ENCODE data around the gene AGTPBP1. TPM values are rescaled to one million over a fixed set of nuclear protein-coding genes. Genes with fewer than 3 reads are reported as not detected.

AGTPBP1 gene
- total and polyA plus RNA-seq, 2 of the 8 experiments (the other 6 are each of a cell fraction or from before 2014, with no cell fraction given) = 13.4 to 65.2 TPM

DNA sequence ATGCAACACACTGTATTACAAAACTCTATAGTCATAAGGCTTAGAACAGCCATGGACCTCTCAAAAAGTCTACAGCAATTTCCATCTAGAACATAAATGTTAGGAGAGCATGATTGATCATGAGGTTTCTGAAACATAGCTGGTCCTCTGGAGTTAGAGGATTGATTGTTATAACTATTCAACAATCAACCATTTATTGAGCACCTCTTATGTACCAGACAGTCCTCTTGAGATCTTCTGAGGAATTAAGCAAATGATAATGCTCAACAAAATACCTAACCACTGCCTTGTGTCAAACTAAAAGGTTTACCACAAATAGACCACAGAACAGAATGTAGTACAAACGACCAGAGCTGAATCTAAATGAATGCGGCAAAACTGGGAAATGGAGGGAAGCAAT lies 3.4 kb upstream of the AGTPBP1 start (continued):
- TF ChIP-seq, protein P1, sequence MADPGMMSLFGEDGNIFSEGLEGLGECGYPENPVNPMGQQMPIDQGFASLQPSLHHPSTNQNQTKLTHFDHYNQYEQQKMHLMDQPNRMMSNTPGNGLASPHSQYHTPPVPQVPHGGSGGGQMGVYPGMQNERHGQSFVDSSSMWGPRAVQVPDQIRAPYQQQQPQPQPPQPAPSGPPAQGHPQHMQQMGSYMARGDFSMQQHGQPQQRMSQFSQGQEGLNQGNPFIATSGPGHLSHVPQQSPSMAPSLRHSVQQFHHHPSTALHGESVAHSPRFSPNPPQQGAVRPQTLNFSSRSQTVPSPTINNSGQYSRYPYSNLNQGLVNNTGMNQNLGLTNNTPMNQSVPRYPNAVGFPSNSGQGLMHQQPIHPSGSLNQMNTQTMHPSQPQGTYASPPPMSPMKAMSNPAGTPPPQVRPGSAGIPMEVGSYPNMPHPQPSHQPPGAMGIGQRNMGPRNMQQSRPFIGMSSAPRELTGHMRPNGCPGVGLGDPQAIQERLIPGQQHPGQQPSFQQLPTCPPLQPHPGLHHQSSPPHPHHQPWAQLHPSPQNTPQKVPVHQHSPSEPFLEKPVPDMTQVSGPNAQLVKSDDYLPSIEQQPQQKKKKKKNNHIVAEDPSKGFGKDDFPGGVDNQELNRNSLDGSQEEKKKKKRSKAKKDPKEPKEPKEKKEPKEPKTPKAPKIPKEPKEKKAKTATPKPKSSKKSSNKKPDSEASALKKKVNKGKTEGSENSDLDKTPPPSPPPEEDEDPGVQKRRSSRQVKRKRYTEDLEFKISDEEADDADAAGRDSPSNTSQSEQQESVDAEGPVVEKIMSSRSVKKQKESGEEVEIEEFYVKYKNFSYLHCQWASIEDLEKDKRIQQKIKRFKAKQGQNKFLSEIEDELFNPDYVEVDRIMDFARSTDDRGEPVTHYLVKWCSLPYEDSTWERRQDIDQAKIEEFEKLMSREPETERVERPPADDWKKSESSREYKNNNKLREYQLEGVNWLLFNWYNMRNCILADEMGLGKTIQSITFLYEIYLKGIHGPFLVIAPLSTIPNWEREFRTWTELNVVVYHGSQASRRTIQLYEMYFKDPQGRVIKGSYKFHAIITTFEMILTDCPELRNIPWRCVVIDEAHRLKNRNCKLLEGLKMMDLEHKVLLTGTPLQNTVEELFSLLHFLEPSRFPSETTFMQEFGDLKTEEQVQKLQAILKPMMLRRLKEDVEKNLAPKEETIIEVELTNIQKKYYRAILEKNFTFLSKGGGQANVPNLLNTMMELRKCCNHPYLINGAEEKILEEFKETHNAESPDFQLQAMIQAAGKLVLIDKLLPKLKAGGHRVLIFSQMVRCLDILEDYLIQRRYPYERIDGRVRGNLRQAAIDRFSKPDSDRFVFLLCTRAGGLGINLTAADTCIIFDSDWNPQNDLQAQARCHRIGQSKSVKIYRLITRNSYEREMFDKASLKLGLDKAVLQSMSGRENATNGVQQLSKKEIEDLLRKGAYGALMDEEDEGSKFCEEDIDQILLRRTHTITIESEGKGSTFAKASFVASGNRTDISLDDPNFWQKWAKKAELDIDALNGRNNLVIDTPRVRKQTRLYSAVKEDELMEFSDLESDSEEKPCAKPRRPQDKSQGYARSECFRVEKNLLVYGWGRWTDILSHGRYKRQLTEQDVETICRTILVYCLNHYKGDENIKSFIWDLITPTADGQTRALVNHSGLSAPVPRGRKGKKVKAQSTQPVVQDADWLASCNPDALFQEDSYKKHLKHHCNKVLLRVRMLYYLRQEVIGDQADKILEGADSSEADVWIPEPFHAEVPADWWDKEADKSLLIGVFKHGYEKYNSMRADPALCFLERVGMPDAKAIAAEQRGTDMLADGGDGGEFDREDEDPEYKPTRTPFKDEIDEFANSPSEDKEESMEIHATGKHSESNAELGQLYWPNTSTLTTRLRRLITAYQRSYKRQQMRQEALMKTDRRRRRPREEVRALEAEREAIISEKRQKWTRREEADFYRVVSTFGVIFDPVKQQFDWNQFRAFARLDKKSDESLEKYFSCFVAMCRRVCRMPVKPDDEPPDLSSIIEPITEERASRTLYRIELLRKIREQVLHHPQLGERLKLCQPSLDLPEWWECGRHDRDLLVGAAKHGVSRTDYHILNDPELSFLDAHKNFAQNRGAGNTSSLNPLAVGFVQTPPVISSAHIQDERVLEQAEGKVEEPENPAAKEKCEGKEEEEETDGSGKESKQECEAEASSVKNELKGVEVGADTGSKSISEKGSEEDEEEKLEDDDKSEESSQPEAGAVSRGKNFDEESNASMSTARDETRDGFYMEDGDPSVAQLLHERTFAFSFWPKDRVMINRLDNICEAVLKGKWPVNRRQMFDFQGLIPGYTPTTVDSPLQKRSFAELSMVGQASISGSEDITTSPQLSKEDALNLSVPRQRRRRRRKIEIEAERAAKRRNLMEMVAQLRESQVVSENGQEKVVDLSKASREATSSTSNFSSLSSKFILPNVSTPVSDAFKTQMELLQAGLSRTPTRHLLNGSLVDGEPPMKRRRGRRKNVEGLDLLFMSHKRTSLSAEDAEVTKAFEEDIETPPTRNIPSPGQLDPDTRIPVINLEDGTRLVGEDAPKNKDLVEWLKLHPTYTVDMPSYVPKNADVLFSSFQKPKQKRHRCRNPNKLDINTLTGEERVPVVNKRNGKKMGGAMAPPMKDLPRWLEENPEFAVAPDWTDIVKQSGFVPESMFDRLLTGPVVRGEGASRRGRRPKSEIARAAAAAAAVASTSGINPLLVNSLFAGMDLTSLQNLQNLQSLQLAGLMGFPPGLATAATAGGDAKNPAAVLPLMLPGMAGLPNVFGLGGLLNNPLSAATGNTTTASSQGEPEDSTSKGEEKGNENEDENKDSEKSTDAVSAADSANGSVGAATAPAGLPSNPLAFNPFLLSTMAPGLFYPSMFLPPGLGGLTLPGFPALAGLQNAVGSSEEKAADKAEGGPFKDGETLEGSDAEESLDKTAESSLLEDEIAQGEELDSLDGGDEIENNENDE (IDR thresholded peaks at IDR 0.05; ENCODE audit: insufficient replicate concordance, low read length) = no peak
- TF ChIP-seq USF2 (IDR thresholded peaks at IDR 0.05; ENCODE audit: low read length) = no peak
- no peak for TF ChIP-seq SAP30 (IDR thresholded peaks at IDR 0.05; ENCODE audit: insufficient read depth, insufficient replicate concordance, low read length)
- TF ChIP-seq EZH2 (IDR thresholded peaks at IDR 0.05; ENCODE audit: low read depth, low read length, severe bottlenecking) = no peak
- TF ChIP-seq ZNF274 (IDR thresholded peaks at IDR 0.05; ENCODE audit: borderline replicate concordance, extremely low read depth, low read length) = no peak
- no peak for TF ChIP-seq TAF1 (IDR thresholded peaks at IDR 0.05; ENCODE audit: low read depth, low read length)
- no peak for TF ChIP-seq RBBP5 (IDR thresholded peaks at IDR 0.05; ENCODE audit: borderline replicate concordance, low read depth, low read length)
- no peak for TF ChIP-seq CBX5 (IDR thresholded peaks at IDR 0.05; ENCODE audit: low read depth, low read length)
- no peak for TF ChIP-seq KDM5A (IDR thresholded peaks at IDR 0.05; ENCODE audit: low read length)
- no peak for TF ChIP-seq EGR1 (IDR thresholded peaks at IDR 0.05; ENCODE audit: borderline replicate concordance, low read depth, low read length)
- TF ChIP-seq POLR2A (IDR thresholded peaks at IDR 0.05; ENCODE audit: control extremely low read depth in 1 of 2, low read depth in 2 of 2, low read length in 2 of 2) = no peak

Measured in H1 (cell line).